HG02973 (cell line): ENCODE data around the gene NSF.
"Not testable (repeated sequence)": the region's sequence is repeated elsewhere in the genome, so short reads cannot be mapped to it uniquely, and the experiment has no call there.

Experiments used
- ATAC-seq: cut with Tn5 transposase; IDR thresholded peaks from one replicate; pipeline ENCODE4 v1.9.1; 2021; ENCODE audit warnings: moderate library complexity; ENCODE audit not compliant: unreplicated experiment

NSF gene

DNA sequence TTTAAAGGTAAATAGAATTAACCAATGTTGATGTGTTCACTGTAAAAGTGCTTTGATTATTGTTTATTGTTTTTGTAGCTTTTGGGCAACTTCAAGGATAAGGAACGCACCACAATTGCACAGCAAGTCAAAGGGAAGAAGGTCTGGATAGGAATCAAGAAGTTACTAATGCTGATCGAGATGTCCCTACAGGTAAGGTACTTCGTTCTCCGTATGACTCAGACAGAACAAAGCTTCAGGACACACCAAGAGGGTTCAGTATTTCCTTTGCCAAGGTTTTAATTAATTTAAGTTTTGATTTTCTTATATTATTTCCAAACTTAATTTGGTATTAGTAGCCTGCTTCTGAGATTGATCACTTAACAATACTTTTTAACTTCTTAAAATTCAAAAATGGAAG, 161.0 kb downstream of the NSF start:
- ATAC-seq, result no peak

DNA sequence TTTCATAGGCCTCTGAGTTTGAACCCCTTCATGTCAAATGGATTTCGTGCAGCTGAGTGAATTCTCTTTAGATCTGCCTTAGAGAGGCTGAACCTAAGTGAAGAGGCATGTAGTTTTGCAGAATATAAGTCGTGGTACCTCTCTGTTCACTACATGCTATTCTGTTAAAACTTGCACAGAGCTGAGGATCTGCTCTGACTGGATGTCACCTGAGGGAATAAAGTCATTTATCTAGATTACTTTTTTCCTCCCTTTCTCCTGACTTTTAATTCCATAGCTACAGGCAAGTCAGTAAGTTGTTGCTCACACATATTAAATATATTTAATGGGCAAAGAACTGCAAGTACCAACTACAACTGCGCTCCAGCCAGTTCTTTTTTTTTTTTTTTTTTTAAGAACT, 163.3 kb downstream of the NSF start:
- ATAC-seq, result no peak

- no peak for ATAC-seq
Observed at GRCh38 chr17:46756081-46756735, 165.7 kb downstream of the NSF start.

DNA sequence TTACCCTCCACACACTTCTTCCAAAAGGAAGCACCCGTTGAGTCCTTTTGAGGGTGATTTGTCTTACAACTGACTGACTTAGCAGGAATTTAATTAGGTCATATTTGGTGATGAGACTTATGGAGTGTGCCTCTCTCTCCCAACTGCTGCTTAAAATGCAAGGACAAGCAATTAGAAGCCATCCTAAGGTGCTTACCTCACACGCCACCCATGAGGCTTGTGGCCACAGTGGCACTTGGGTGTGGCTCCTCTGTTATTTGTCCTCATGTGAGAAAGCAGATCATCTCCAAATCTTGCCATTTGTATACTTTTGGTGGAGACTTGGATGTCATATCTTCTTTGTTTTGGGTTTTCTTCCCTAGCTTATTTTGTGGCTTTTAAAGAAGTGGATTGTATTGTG, 166.4 kb downstream of the NSF start:
- ATAC-seq, result no peak

DNA sequence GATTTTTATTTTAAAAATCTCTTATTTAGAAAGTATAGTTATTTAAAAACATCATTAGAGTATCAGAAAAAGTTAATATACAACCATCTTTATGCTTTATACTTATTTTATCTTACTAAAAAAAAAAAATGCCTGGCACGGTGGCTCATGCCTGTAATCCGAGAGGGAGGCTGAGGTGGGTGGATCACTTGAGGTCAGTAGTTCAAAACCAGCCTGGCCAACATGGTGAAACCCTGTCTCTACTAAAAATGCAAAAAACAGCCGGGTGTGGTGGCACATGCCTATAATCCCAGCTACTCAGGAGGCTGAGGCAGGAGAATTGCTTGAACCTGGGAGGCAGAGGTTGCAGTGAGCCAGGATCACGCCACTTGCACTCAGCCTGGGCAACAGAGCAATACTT, 167.1 kb downstream of the NSF start:
- ATAC-seq, result not testable (repeated sequence)

DNA sequence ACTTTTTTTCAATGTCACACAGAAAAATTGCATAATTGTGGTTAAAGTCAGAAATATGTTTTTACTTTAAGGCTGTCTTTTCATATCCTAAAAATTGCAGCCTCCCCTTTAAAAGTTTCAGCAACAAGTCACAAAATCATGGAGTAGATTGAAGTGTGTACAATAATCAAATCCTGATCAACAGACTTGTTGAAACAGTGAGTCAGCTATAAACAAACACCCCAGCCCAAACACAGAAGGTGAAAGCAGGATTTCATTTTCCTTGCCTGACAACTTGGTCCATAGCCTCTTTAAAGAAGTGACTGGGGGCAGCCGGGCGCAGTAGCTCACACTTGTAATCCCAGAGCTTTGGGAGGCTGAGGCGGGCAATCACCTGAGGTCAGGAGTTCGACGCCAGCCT, 168.1 kb downstream of the NSF start:
- ATAC-seq, result no peak

GRCh38 chr17:46759141-46759540, 168.7 kb downstream of the NSF start:
- no peak for ATAC-seq

GRCh38 chr17:46763416-46763815, 172.9 kb downstream of the NSF start:
- ATAC-seq, result no peak

GRCh38 chr17:46764000-46764708, 173.7 kb downstream of the NSF start:
- ATAC-seq, result no peak

DNA sequence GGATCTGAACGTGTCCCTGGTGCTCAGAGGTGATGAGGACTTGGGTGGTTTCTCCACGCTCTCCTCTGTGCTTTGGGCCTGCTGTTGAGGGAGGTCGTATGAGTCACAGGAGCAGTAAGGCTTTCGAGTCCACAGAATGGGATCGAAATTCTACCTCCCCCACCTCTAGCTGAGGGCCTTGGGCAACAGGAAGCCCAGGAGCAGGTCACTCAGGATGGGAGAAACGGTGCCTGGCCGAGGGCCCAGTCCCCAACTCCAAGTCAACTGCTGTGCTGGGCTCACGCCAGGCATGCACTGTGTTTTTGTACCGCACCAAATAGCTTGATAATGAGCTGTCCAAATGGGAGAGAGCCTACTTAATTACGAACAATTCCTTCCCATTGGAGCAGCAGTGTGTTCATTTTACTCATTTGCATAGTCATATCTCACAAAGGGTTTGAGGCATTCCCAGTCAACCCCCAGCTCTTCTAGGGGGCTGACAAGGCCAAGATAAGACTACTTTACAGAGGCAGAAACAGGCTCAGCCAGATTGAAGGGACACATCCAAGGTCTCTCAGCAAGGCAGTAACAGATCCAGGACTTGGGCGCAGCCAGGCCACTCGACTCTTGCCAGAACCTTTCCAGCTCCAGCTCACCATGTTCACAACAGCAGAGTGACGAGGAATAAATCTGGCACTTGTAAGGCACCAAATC, 174.4 kb downstream of the NSF start:
- ATAC-seq, result no peak

DNA sequence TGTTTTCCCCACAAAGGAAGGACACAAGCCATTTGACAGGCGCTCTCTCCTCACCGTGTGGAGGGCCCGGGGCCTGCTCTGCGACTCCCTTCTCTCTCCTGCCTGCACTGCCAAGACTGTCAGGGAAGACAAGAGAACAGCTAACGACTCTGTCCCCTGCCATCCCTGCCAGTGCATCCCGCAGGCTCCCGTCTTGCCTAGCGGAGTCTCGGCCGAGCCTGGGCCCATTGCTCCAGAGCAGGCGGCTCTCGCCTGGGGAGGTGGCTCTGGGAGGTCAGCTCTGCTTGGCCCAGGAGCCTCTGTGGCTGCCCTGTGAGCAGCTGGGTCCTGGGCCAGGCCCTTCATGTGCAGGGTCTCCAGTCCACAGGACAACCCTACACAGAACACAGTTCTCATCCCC, 175.0 kb downstream of the NSF start:
- ATAC-seq, result no peak

DNA sequence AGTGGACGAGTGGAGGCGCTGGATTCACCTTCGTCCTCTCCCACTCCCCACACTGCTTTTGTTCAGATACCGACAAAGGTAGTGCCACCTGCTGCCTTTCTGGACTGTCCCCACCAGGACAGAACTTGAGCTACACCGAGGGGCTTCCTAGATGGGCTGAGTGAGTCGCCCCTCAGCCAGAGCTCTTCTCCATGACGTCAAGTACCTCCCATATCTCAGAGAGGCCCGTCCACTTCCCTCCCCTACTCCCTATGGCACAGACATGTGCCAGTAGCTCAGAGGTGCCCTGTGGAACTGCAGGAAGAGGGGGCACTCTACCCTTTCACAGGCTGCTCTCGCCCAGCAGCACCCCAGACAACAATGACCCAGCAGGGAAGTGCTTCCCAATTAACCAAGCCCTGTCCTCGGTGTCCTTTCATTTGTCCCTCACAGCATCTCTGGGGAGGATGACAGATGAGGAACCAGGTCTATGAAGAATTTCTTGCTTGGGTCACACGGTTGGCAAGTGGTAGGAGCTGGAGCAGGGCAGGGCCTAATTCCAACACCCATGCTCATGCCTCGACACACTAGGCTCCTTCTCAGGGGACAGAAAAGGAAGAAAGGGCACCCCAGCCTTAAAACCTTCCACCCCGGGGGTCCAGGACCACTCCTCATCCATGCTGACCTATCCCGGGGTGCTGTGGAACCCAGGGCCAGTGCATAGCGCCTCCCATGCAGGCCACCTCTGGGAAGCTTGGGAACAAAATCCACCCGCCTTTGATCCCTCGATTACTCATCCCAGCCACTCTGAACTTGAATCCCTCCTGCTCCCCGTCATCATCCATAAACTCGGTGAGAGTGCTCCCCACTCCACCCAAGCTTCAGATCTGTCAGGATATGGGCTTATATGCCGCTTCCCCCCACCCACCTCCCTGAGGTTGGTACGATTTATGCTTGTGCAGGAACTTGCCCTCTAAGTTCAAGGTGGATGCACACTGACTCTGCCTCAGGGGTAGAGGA, 176.3 kb downstream of the NSF start:
- no peak for ATAC-seq

- ATAC-seq, result no peak
Observed at GRCh38 chr17:46768540-46768870, 178.0 kb downstream of the NSF start.

DNA sequence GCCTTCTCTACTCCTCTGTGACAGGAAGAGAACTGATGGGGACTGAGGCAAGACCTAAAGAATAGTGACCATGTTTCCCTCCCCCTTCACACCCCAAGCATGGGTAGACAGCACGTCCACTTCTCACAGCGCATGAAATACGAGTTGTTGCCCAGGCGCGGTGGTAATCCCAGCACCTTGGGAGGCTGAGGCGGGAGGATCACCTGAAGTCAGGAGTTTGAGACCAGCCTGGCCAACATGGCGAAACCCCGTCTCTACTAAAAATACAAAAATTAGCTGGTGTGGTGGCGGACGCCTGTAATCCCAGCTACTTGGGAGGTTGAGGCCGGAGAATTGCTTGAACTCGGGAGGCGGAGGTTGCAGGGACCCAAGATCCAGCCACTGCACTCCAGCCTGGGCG, 178.4 kb downstream of the NSF start:
- ATAC-seq, result not testable (repeated sequence)

GRCh38 chr17:46769531-46770438, 179.3 kb downstream of the NSF start:
- no peak for ATAC-seq

DNA sequence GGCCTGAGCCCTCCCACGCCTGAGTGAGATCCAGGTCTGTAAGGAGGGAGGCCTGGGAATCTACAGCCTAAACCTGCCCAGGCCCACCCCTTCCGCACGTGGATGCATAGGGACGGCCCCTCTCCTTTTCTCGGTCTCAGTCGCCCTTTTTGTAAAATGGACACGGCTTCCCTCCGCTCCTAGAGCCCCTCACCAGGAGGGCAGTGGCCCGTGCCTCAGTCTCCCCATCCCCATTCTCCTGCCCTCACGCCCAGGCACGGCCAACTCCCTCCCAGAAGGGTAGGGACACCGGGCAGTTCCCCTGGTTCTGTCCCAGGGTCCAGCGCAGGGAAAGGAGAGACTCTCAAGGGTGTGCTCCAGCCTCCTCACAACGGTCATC, 180.0 kb downstream of the NSF start:
- no peak for ATAC-seq

DNA sequence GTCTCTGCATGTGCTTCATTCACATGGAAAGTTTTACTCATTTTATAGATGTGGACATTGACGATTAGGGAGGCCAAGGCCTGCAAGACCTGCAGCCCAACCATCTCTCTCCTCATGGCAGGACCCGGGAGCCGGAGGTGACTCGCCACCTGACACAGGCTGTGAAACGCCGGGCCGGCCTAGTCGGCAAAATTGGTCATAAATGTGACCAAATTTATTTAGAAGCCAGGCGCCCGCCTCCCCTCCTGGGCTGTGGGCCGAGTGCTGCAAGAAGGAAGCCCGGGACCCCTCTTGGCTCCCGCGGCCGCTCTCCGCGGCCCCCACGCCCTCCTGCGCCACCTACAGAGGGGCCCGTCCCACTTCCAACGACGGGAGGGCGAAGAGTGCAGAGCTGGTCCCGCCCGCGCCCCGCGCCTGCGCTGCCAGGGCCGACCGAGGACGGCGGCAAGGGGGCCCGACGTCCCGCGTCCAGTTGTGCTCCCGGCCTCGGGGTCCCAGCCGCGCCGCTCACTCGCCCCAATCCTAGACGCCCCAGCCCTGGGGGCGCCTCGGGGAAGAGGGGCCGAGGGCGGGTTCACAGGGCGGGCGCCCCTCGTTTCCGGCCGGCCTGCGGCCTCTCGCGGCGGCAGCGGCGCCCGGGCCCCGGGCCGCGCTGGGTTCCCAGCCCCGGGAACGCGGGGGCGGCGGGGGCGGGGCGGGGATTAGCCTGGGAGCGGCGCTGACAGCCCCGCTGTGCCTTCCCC, 180.5 kb downstream of the NSF start:
- ATAC-seq, result no peak

GRCh38 chr17:46771561-46772474, 181.3 kb downstream of the NSF start:
- ATAC-seq, result no peak
